Activated CD4-positive, alpha-beta T cell treated with anti-CD3 and anti-CD28 coated beads, Interleukin-2, amount 50 U/mL, for 16 hours (primary cell): Measurements from ENCODE around the gene INF2.
"Not testable (repeated sequence)": the region's sequence is repeated elsewhere in the genome, so short reads cannot be mapped to it uniquely, and the experiment has no call there.

ENCODE experiments used
- DNase-seq: peaks from one replicate; pipeline ENCODE4 v3.0.0-alpha.2; 2020

The INF2 gene

DNA sequence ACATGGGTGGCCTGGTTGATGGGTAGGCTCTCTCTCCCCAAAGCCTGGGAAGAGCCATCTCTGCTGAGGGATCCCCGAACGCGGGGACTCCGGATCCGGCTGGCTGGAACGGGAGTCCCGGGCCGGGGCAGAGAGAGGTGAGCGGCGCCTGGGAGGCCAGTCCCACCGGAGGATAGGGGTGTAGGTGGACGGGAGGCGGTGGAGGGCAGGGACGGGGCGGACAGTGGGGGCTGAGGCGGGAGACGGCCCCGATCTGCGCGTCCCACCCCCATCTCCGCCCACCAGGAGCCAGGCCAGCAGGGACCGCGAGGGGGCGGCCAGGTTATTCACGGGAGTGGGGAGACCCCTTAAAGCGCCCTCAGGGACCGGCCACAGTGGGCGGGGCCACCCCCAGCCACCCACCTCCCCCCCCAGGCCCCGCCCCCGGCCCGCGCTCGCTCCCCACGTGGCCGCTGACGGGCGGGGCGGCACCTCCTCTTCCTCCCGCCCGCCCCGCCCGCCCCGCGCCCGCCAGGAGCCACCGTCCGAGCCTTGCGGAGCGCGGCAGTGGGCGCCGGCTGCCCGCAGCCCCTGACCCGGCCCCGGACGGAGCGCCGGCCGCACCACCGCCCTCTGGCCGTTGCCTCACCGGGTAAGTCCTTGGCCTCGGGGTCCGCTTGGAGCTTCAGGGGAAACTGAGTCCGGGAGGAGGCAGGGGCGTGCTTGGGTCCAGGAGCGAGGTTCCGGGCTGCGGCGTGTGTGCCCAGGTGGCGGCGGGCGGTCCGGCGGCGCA is at the start of gene INF2:
Gene INF2, plus strand, starts transcription at position 510 of the 772 bp plus-strand sequence. CDS start 11,748 bp downstream, outside the sequence.
- peak; percentile 51 for DNase-seq

DNA sequence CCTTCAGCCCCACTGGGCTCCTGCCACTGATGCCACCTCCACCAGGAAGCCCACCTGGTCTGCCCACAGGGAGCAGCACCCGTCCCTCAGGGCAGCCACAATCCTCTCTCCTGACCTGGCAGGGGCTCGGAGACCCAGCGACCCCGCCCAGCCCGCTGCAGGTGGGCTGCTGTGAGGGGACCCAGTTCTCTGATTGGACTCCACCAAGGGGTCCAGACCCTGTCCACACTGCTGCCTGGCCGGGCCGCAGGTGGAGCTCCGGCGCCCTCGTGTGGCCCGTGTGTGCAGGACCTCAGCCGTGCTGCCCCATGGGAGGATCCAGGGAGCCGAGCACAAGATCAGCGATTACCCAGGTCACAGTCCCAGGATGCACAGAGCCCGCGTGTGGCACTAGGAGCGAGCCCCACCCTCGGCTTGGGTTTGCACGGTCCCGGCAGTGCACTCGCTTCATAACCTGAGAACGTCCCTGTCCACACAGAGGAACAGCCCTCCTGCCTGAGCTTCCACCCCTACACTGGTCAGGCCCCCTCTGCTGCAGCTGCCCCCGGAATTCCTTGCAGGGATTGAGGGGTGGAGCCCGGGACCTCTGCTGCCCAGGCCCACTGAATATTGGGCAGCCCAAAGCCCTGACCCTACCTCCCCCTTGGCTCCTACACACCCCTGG is 49.4 kb upstream of the INF2 start:
- peak; percentile 57 for DNase-seq

DNA sequence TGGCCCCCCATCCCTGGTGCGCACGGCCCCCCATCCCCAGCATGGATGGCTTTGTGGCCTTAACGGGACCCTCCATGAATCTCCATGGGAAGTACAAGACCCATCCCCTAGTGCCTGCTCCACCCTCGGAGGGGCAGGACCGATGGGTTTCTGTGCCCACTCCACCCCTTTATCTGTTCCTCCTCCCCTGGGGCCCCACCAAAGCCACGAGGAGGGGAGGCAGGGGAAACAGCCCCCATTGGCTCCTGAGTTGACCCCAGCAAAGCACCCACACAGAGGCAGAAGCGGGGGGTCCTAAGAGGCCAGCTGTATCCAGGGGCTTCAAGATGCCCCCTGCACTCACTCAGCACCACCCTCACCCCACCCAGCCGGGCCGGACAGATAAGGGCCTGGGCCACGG is 48.7 kb upstream of the INF2 start:
- no peak for DNase-seq

DNA sequence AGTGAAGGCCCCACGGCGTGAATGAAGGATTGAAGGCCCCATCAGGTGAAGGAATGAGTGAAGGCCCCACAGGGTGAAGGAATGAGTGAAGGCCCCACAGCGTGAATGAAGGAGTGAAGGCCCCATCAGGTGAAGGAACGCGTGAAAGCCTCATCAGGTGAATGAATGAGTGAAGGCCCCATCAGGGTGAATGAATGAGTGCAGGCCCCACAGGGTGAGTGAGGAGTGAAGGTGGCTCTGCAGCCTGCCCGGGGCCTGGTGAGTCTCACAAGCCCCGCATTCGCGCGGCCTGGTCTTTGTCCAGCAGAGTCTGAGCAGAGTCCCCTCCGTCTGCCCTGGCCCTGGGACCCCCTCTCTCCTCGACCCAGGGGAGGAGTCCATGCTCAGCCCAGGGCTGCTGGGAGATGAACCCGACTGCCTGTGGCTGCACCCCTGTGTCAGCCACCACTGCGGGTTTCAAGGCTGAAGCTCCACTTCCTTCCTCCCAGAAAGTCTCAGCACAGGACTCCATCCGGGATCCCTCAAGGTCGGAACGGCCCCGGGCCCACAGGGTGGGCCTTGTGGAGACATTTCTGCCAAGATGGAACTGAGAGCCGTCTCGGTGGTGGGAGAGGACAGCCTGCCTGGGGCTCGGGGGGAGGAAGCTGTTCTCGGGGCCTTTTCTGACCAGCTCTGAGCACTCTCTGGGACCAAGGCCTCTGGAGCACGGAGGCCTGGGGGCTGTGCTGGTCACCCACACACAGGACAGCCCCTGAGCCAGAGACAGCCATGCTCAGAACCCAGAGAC is 47.5 kb upstream of the INF2 start:
- no peak for DNase-seq

DNA sequence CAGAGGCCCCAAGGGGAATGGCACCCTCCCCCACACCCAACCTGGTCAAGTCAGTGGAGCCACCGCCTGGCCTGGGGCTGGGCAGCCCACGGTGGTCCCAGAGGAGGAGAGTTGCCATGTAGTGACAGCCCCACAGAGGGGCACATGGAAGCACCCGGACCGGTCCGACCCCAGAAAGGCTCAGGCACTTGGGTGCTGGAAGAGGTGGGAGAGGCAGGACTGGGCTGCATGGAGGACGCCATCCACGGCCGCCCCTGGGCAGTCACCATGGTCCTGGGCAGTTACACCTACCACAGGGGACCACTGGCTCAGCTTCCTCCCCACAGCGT is 46.9 kb upstream of the INF2 start:
- DNase-seq, result no peak

DNA sequence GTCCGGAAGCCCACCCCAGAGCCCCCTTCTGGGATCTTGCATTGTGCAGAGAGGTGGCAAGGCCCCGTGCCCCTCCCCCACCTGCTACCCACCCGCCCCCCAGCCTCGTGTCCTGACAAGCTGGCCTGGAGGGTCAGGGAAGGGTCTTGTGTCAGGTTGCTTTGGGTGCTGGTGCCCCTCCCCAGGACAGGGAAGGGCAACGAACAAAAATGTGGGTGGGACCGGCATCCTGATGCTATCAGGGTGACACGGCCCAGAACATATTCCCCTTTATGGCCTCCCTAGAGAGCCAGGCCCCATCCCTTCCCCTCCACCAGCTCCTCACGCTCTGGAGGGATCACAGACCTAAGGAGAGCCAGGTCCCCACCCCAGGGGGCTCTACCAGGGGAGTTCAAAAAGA is 46.1 kb upstream of the INF2 start:
- no peak for DNase-seq

DNA sequence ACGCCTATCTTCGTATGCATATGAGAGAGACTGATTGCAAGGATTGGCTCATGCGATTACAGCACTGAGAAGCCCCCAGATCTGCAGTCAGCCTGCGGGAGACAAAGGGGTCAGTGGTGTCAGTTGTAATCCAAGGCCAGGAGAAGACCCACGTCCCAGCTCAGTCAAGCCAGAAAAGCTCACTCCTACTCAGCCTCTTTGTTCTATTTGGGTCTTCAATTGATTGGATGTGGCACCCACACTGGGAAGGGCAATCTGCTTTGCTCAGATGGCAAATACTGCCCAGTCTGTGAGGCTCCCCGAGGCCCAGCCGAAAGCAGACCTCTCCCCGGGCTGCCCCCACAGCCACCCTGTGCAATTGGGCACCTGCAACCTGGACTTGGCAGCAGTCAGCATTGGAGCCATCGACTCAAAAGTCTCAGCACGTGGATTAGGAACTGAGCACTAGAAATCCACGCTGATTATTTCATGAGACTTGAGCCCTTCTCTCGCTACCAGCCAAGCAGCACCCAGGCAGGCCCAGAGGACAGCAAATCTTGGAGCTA is 45.3 kb upstream of the INF2 start:
- no peak for DNase-seq

DNA sequence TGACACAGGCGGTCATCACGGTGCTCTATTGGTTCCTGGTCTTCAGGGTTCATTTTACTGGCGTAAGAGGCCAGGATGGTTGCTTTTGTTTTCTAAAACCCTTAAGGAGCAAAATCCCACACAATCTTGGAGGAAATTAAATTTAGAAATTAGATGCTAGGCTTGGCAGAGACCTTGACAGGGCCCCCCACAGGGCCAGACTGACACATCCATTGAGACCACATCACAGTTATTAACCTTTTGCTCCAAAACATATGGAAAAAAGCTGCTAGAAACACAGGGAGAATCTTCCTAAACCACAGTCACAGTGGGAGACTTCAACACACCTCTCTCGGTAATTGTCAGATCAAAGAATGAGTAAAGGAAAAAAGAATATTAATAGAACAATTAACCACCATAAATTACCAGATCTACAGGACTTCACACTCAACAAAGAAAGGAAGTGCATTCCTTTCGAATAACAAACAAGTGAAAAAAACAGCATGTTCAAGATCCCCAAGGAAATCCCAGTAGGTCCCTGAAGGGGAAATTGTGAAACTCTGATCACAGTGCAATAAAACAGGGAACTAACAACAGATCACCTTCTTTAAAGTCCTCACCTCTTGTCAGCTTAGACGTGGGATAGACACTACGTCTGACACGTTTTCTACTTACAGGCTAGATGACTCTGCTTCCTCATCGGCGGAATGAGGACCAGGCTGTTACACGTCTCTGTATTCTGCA is 44.6 kb upstream of the INF2 start:
- no peak for DNase-seq

DNA sequence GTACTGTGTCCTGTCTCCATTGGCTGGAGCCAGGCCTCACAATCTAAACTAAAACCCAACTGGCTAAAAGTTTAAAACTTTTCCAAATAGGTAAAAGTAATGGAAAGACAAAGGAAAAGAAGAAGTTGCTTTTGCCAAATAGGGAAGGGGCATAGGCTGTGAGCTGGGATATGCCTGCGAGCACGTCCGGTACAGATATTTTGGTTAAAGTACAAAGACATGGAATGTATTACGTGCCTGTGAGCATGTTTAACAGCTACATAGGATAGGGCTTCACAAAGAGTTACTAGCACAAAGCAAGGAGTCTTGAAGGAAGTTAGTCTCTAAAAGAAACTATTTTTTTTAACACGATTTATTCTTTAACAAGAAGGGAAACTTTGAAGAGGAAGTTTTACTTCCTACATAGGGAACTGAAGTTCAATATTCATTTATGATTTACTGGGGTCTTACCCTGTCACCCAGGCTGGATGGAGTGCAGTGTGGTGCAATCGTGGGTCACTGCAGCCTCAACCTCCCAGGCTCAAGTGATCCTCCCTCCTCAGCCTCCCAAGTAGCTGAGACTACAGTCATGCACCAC is 41.9 kb upstream of the INF2 start:
- DNase-seq, result no peak

DNA sequence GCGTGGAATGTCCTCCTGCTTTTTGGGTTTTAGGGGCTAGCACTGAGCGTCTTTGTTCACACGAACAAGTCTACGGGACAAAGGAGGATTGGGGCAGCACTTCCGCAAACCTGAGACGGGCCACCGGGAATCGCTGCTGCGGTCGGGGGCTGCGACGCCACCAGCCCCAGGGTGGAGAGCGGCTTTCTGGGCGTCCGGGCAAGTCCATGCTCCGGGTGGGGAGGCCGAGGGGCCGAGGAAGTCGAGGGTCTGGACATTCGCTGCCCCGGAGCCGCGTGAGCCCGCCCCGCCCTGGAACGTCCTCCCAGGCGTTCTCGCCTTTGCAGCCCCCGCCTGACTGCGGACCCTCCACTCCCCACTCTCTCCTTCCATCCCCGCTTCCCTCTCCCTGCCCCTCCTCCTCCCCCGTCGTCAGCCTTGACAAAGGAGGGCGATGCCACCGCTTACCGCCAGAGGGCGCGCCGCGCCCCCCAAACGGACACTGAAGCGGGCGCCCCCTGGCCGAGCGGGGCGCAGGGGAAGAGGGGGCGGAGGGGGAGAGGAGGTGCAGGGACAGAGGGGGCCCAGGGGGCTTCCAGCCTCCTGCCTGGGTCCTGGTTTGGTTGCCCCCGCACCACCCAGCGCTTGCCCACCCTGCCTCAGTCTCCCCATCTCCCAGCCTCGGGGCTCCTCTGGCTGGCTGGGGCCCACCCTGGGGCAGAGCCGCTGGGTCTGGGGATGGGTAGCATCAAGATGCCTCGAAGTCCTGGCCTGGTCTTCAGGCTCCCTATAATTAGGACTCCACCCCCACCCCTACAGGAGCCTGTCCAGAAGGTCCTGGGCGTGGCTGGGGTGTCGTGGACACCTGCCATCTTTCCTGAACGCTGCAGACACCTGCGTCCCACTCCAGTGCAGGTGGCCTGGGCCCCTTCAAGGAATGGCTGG is 39.1 kb upstream of the INF2 start:
- peak; percentile 58 for DNase-seq

DNA sequence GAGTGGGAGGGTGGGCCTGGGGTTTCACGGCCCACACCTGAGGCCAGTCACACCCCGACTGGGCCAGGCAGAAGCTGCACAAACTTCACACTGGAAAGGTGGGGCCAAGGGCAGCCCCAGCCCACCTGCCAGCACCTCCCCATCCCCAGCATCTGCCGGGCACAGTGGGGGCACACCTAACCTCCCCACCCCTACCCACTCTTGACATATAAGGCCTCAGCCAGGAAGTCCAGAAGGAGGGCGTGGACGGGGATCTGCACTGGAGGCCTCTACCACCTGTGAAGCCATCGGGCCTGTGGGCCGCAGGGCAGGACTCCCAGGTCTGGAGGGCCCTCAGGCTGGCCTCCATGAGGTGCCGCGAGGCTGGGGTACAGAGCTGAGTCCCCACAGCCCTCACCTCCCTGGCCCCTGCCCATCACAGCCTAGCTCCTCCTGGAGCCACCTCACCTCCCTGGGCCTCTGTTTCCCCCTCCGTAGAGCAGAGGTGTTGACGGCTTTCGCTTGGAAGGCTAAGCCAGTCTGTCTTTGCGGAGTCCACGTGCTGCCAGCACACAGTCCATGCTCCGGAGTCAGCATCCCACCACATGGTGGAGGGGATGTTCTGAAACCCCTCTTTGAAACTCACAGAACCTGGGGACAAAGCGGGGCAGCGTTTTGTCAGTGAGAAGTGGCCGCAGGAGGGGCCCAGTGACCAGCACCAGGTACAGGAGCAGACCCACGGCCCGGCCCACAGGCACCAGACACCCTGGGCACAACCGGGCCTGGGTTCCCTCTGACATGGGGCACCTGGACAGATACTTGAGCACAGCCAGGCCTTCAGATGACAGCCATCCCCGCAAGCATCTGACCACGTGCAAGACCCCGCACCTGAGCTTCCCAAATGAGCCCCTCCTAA is 38.2 kb upstream of the INF2 start:
- no peak for DNase-seq

DNA sequence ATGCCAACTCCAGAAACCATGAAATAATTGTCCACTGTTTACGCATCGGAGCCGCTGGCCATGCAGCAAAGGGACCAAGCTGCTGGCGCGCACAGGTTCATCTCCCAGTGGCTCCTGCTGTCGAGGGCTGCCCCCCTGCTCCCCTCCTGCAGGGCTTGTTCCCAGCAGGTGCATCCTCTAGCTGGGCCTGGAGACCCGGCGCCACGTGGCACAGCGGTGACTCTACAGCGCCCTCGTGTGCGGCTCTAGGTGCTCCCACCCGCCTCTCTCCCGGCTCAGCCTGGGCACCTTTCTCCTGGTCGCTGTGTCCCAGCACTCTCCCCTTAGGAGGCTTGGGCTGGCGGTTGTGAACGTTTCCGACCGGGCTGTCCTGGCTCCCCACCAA is 37.5 kb upstream of the INF2 start:
- DNase-seq, result no peak

DNA sequence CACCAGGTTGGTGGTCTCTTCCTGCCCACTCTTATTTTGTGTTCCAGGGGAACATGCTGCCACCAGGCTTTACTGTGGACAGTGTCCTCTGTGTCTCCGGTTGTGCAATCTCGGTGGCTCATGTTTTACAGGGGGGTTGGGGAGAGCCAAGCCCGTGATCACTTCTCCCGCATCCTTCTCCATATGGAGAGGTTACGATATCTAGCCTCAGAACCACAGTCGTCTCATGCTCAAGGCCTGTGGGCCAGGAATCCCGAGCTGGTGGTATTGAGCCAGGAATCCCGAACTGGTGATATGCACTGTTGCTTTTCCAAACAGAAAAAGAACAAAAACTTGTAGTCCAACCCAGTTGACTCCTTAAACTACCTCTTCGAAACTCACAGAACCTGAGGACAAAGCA is 37.0 kb upstream of the INF2 start:
- DNase-seq, result no peak

DNA sequence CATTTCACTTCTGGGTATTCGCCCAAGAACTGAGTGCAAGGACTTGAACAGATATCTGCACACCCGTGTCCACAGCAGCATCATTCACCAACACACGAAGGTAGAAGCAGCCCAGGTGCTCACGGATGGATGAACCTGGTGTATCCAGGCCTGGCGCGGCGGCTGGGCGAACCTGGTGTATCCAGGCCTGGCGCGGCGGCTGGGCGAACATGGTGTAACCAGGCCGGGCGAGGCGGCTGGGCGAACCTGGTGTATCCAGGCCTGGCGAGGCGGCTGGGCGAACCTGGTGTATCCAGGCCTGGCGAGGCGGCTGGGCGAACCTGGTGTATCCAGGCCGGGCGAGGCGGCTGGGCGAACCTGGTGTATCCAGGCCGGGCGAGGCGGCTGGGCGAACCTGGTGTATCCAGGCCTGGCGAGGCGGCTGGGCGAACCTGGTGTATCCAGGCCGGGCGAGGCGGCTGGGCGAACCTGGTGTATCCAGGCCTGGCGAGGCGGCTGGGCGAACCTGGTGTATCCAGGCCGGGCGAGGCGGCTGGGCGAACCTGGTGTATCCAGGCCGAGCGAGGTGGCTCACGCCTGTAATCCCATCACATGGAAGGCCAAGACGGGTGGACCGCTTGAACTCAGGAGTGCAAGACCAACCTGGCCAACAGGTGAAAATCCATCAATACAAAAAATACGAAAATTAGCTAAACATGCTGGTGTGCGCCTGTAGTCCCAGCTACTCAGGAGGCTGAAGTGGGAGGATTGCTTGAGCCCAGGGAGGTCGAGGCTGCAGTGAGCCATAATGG is 36.1 kb upstream of the INF2 start:
- DNase-seq, result not testable (repeated sequence)

DNA sequence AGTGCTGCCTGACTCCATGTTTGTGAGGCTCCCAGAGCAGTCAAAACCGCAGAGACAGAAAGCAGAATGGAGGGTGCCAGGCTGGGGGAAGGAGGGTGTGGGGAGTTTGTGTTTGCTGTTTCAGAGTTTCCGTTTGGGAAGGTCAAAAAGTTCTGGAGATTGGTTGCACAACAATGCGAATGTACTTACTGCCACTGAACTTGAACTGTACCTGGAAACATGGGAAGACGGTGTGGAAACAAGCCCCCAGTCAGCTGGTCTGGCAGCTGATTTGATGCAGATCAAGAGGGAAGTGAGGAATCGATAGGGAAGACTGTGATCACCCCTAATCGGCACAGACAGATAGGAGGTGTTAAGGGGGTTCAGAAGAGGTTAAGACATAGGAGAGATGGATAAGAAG is 35.3 kb upstream of the INF2 start:
- DNase-seq, result no peak

DNA sequence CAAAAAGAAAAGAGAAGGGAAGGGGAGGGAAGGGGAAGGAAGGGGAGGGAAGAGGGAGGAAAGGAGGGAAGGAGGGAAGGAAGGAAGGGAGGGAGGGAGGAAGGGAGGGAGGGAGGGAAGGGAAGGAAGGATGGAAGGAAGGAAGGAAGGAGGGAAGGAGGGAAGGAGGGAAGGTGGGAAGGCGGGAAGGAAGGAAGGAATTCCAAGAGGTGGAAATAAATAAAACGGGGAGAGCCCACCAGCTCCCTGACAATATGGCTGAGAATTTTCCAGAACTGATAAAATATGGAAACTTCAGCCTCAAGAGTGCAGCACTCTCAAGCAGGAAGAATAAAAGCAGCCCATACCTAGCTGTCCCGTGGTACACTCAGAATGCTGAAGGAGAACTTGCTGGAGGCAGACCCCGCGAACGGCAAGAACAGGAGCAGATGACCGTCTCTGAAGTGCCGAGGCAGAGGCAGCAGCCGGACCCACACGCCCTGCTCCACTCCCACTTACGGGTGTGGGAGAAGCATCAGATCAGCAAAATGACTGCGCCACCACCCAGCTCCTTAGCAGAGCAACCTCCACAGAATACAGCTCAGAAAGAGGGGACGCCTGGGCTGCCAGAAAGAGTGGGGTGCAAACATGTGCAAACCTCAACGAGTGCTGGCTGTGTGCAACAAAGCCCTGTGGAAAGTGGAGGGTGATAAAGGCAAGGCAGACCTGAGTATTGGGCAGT is 34.1 kb upstream of the INF2 start:
- no peak for DNase-seq

DNA sequence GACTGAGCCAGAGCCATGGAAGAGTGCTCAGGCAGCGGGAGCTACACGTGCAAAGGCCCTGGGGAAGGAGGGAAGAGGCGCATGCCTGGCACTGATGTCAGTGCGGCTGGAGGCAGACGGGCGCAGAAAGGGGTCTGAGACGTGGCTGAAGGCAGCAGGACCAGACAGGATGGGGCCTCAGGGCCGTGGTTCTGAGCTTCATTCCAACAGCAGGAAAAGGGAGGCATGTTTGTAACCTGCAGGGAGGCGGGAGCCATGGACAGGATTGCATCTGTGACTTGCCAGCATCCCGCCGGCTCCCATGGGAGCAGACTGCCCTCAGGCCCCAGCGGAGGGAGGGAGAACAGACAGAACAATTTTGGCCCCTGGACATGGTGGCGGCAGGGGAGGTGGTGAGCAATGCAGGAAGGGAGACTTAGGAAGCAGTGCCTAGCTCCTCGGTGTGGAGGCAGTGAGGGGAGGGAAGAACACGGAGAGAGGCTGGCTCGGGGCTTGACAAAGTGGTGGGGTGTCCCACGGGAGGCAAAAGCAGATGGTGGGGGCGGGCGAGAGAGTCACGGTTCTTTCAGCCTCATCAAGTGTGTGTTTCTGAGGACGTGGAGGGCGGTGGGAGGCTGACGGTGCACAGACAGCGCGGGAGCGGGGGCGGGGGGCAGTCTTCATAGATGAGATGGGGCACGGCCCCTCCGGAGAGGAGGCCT is 33.3 kb upstream of the INF2 start:
- no peak for DNase-seq

DNA sequence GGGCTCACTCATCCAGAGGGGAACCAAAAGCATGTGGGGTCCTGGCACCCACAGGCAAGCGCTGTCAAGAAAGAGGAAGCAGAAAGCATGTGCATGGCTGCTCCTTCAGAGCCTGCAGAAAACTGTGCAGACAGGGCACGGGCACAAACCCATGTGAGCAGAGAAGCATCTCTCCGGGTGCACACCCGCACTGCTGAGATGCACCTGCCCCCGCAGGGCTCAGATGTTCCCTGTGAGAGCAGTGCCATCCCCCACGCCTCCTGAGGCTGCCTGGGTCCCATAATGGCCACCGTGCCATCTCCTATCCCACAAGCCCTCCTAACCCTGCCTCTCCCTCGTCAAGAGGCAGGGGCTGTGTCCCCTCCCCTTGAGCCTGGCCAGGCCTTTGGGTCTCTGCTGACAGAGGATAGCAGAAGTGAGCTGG is 32.3 kb upstream of the INF2 start:
- no peak for DNase-seq
